ENCODE data around the gene ANKS1A. TPM values are rescaled to one million over a fixed set of nuclear protein-coding genes. Genes with fewer than 3 reads are reported as not detected.

The ANKS1A gene
- total and polyA plus RNA-seq, 9 donors: 16.0 to 45.0 (median 27.3) TPM

- H3K27me3 ChIP-seq: no peaks in the 10 kb centered on the region
- H3K36me3 ChIP-seq: no peaks in the 10 kb centered on the region
- no peak for DNase-seq
- 87 to 98% (median 89%) methylated on average over 4 of the region's 4 CpGs for WGBS, 3 donors
- H3K4me1 ChIP-seq (ENCODE audit: insufficient read depth): no peaks in the 10 kb centered on the region
- intact Hi-C loops (cut with DNase I): loop anchor here (5.0 to 10.0 kb wide), 5 partner anchors 100 to 250 kb away; partner anchors contain the start of genes TCP11 (in 3 of the 4), ANKS1A (in 1 of the 4) and TAF11 (in 1 of the 4)
- no peak overlapping the region for H3K27ac ChIP-seq
- no peaks in the 10 kb centered on the region for H3K9me3 ChIP-seq
- TF ChIP-seq CTCF (IDR thresholded peaks at IDR 0.05) (no peak), POLR2A (IDR thresholded peaks at IDR 0.05) (no peak)
- no peak overlapping the region for H3K4me3 ChIP-seq
Measured at GRCh38 chr6:34985236-34985635, 96.2 kb downstream of the ANKS1A start.

GRCh38 chr6:34986845-34987246 is 97.8 kb downstream of the ANKS1A start:
- WGBS, 3 donors: 11 to 17% (median 12%) methylated on average over 3 of the region's 3 CpGs
- Histone ChIP-seq H3K4me3 (no peak overlapping the region), H3K27ac (no peak overlapping the region), H3K36me3 (no peaks in the 10 kb centered on the region), H3K4me1 (ENCODE audit: insufficient read depth) (no peaks in the 10 kb centered on the region), H3K9me3 (no peaks in the 10 kb centered on the region), H3K27me3 (no peaks in the 10 kb centered on the region)
- intact Hi-C loops (cut with DNase I): loop anchor here (5.0 to 10.0 kb wide), 5 partner anchors 102 to 248 kb away; partner anchors contain the start of genes TCP11 (in 3 of the 4), ANKS1A (in 1 of the 4) and TAF11 (in 1 of the 4)
- TF ChIP-seq CTCF (IDR thresholded peaks at IDR 0.05): peak; percentile 67 to 81 (median 73)
- TF ChIP-seq POLR2A (IDR thresholded peaks at IDR 0.05): no peak
- TF ChIP-seq EP300 (IDR thresholded peaks at IDR 0.05): no peak
- peak; percentile 55 to 74 (median 63) for DNase-seq

GRCh38 chr6:34987506-34987905 is 98.5 kb downstream of the ANKS1A start:
- no peaks in the 10 kb centered on the region for H3K4me1 ChIP-seq (ENCODE audit: insufficient read depth)
- no peaks in the 10 kb centered on the region for H3K27me3 ChIP-seq
- H3K36me3 ChIP-seq: no peaks in the 10 kb centered on the region
- no peak for TF ChIP-seq CTCF (IDR thresholded peaks at IDR 0.05)
- no peak for TF ChIP-seq EP300 (IDR thresholded peaks at IDR 0.05)
- TF ChIP-seq POLR2A (IDR thresholded peaks at IDR 0.05): no peak
- H3K4me3 ChIP-seq: no peak overlapping the region
- no peaks in the 10 kb centered on the region for H3K9me3 ChIP-seq
- 93 to 96% (median 94%) methylated on average over 5 of the region's 5 CpGs for WGBS, 3 donors
- H3K27ac ChIP-seq: no peak overlapping the region
- intact Hi-C loops (cut with DNase I): loop anchor here (5.0 to 10.0 kb wide), 5 partner anchors 103 to 247 kb away; partner anchors contain the start of genes TCP11 (in 3 of the 4), ANKS1A (in 1 of the 4) and TAF11 (in 1 of the 4)
- no peak for DNase-seq

GRCh38 chr6:34990971-34991560 is 102.0 kb downstream of the ANKS1A start:
- H3K4me3 ChIP-seq: no peak overlapping the region
- WGBS, 3 donors: 10 to 27% (median 21%) methylated on average over 2 of the region's 2 CpGs
- no peaks in the 10 kb centered on the region for H3K9me3 ChIP-seq
- no peaks in the 10 kb centered on the region for H3K36me3 ChIP-seq
- no peak for DNase-seq
- no peak overlapping the region for H3K27ac ChIP-seq
- no peaks in the 10 kb centered on the region for H3K4me1 ChIP-seq (ENCODE audit: insufficient read depth)
- H3K27me3 ChIP-seq: no peaks in the 10 kb centered on the region
- TF ChIP-seq POLR2A (IDR thresholded peaks at IDR 0.05): no peak
- no peak for TF ChIP-seq EP300 (IDR thresholded peaks at IDR 0.05)
- no peak for TF ChIP-seq CTCF (IDR thresholded peaks at IDR 0.05)
- intact Hi-C loops (cut with DNase I): no loop called here

All from ovary (tissue), 9 donors.